Cardiac muscle cell (in vitro differentiated cells and primary cell): ENCODE measurements around the gene IRF5. TPM values are rescaled to one million over a fixed set of nuclear protein-coding genes. Genes with fewer than 3 reads are reported as not detected.
A peak's percentile ranks its signal among the peaks of the same experiment; 100 is the strongest.

Source experiments
- DNase-seq, 2 donors: peaks; one replicate each; pipeline versions ENCODE4 v3.0.0 to v3.0.0-alpha.2; 2010 to 2017; ENCODE audit warnings: low read depth in 1 of 2, low spot score in 1 of 2
- H3K27ac ChIP-seq: fragments of 200-600 bp; sonication (generic); 2 replicates; pipeline ENCODE4 v1.5.1; 2016
- H3K27me3 ChIP-seq: fragments of 200-600 bp; sonication (generic); 2 replicates; pipeline ENCODE4 v1.6.0; 2016; ENCODE audit warnings: control low read depth
- H3K36me3 ChIP-seq: fragments of 200-600 bp; sonication (generic); 2 replicates; pipeline ENCODE4 v1.5.1; 2016; ENCODE audit warnings: control low read depth
- H3K4me1 ChIP-seq: fragments of 200-600 bp; sonication (generic); 2 replicates; pipeline ENCODE4 v1.8.1; 2017; ENCODE audit warnings: low read depth, mild to moderate bottlenecking, mixed run types
- H3K4me3 ChIP-seq: fragments of 200-600 bp; sonication (generic); 2 replicates; pipeline ENCODE4 v1.5.1; 2016; ENCODE audit warnings: mild to moderate bottlenecking
- H3K9me3 ChIP-seq: fragments of 200-600 bp; sonication (generic); 2 replicates; pipeline ENCODE4 v1.5.1; 2017; ENCODE audit warnings: low read depth, mild to moderate bottlenecking, control low read depth
- CTCF ChIP-seq: IDR thresholded peaks from 2 replicates; pipeline ENCODE4 v1.5.1; 2012; ENCODE audit warnings: low read depth, mild to moderate bottlenecking, low read length
- polyA plus RNA-seq: library from polyadenylated mRNA; unstranded; fragments of >200 nt; fragmentation: Nextera tagmentation; extraction: Ambion mirVana; gene quantifications from 2 replicates; pipeline ENCODE4 v1.2.1, GENCODE V29; 2016
- total RNA-seq: library from RNA; depleted of rRNA; stranded (reverse); fragments of >200 nt; gene quantifications from 2 replicates; pipeline ENCODE4 v1.2.3, GENCODE V29; 2016

Gene IRF5
- total and polyA plus RNA-seq, 2 experiments from 2014 or later, result not detected

DNA sequence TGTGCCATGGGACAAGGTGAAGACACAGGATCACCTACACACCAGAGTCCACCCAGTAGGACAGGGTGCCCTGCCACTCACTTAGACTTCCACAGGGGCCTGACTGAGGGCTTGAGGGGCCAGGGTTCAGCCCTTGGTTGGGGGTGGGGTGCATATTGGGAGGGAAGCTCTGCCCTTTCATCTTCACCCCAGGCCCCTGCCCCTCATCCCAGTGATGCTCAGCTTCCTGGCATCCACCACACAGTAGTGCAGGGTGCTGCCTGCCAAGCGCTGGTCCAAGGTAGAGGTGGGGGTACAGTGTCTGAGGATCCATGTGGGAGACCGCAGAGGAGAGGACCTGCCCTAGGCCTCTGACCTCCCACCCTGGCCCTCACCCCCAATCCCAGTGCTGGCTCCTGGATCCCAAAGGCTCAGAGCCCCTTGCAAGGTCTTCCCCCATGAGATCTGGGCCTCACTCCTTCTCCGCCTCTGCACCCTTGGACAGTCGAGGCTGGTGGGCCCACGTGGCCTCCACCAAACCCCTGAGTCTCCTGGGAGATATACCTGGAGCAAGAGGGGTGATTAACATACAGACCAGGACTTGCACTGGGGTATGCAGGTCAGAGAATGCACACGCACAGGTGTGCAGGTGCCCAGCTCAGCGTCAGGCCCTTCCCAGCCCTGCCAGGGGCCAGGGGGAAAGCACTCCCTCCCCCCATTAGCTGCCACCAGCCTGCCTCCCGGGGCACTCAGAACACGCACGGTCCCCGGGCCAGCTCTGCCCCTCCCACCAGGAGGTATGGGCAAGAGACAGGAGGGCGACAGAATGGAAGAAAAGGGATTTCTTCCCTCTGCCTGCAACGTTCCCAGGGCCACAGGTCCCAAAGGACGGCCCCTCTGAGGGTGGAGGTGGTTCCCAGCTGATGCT, 8.6 kb upstream of the IRF5 start:
- DNase-seq, result no peak
- no peak for TF ChIP-seq CTCF
- Histone ChIP-seq H3K9me3 (no peaks in the 10 kb centered on the region), H3K4me1 (no peaks in the 10 kb centered on the region), H3K27me3 (peaks cover 7% of the 10 kb centered on the region), H3K36me3 (no peaks in the 10 kb centered on the region), H3K27ac (no peak overlapping the region), H3K4me3 (no peak overlapping the region)

DNA sequence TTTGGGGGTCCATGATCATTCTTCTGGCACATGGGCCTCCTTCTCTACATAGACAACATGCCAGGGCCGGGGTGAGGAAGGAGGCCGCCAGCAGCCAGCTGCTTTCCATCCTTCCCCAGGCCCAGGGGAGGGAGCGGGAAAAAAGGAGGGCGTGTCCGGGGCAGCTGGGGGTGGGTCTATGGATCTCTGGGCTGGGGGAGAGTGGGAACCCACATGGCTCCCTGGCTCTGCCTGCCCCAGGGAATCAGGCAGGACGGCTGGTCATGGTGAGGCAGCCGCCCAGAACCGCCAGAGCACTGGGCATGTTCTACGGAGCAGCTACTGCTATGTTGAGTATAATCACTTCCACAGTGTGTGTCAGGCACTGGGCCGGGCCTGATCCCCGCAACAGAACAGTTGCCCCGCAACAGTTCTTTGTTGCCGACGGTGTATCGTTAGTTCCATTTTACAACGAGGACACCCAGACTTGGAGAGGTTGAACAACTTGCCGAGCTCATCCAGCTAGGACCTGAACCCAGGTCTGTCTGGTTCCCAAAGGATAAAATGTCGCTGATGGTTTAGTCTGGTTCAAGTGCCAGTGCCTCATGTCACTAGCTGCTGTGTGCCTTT, 6.4 kb upstream of the IRF5 start:
- no peaks in the 10 kb centered on the region for H3K36me3 ChIP-seq
- no peak for DNase-seq
- H3K27ac ChIP-seq, result no peak overlapping the region
- no peaks in the 10 kb centered on the region for H3K4me1 ChIP-seq
- no peaks in the 10 kb centered on the region for H3K9me3 ChIP-seq
- peaks cover 29% of the 10 kb centered on the region for H3K27me3 ChIP-seq
- no peak for TF ChIP-seq CTCF
- H3K4me3 ChIP-seq, result no peak overlapping the region

GRCh38 chr7:128931965-128932861, 5.5 kb upstream of the IRF5 start:
- Histone ChIP-seq H3K27me3 (peaks cover 38% of the 10 kb centered on the region), H3K4me3 (no peak overlapping the region), H3K9me3 (no peaks in the 10 kb centered on the region), H3K36me3 (no peaks in the 10 kb centered on the region), H3K4me1 (no peaks in the 10 kb centered on the region), H3K27ac (no peak overlapping the region)
- TF ChIP-seq CTCF, result no peak
- no peak for DNase-seq

DNA sequence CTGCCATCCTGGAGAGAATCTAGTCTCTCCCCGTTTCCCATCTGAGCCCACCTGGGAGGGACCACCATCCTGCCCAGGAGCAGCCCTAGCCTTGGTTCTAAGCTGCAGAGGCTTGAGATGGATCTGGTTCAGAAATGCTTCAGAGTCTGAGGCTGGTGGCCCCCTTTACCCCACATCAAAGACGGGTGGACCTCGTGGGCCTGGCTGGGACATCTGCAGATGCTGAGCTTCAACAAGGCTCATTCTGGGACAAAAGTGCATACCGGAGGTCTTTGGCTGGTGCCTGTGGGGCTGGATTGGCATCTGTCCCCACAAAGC, 4.9 kb upstream of the IRF5 start:
- no peaks in the 10 kb centered on the region for H3K4me1 ChIP-seq
- no peak for TF ChIP-seq CTCF

DNA sequence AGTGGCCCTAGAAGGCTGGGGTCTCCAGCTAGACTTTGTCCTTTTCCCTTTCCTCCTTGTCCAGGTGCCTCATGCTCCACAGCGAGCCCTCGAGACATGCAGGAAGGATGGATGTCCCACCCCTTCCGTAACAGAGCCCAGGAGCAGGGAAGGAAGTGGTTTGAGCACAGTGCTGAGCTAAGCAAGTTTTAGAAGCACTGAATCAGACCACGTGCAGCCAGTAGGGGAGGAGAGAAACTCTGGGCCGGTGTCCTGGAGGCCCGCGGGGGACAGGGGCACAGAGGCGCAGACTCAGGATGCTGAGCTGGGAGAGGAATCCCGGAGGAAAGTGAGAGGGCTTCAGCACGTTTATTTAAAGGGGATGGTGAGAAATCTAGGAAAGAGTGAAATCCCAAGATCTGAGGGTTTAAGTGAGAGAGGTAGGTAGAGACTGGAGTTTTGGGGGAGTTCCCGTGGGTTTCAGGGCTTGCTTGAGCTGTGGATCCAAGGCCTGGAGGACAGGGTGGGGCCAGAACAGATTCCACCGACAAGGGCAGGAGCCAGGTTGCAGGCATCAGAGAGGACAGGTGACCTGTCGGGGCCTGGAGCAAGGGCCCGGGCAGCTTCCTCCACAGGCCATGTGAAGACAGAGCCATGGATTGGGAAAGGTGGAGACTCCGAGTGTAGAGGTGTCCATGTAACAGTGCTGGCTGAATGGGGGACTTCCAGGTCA, 4.4 kb upstream of the IRF5 start:
- no peak for TF ChIP-seq CTCF
- H3K27ac ChIP-seq, result no peak overlapping the region
- peaks cover 49% of the 10 kb centered on the region for H3K27me3 ChIP-seq
- no peaks in the 10 kb centered on the region for H3K36me3 ChIP-seq
- no peak overlapping the region for H3K4me3 ChIP-seq
- H3K9me3 ChIP-seq, result no peaks in the 10 kb centered on the region
- no peaks in the 10 kb centered on the region for H3K4me1 ChIP-seq
- DNase-seq, result peak in 1 of 2 donors; percentile 21

More for the DNA sequence above, 4.9 kb upstream of the IRF5 start:
- no peaks in the 10 kb centered on the region for H3K9me3 ChIP-seq
- H3K4me3 ChIP-seq, result no peak overlapping the region
- H3K36me3 ChIP-seq, result no peaks in the 10 kb centered on the region
- no peak overlapping the region for H3K27ac ChIP-seq
- DNase-seq, result no peak
- peaks cover 44% of the 10 kb centered on the region for H3K27me3 ChIP-seq
